Neural cell (in vitro differentiated cells): Measurements from ENCODE around the gene INPP4B. TPM values are rescaled to one million over a fixed set of nuclear protein-coding genes. Genes with fewer than 3 reads are reported as not detected.

Experiments used
- H2AFZ ChIP-seq: fragments of 200-600, 300-800 bp; sonication (generic), shearing (Covaris generic); 2 replicates; pipeline ENCODE4 v1.6.0; 2014; ENCODE audit warnings: low read depth, mild to moderate bottlenecking, antibody characterized with exemption, low read length, moderate library complexity
- H3F3A ChIP-seq: fragments of 200-600 bp; shearing (Covaris generic); 2 replicates; pipeline ENCODE4 v1.6.1; 2016; ENCODE audit warnings: mild to moderate bottlenecking, moderate library complexity, mixed read lengths, antibody characterized with exemption, low read length; ENCODE audit not compliant: insufficient read depth, poor library complexity, severe bottlenecking
- H3K27ac ChIP-seq: fragments of 200-600, 300-800 bp; sonication (generic), shearing (Covaris generic); 2 replicates; pipeline ENCODE4 v1.5.1; 2014; ENCODE audit warnings: mild to moderate bottlenecking, low read length, moderate library complexity
- H3K27me3 ChIP-seq: fragments of 300-800, 200-600 bp; sonication (generic), shearing (Covaris generic); 2 replicates; pipeline ENCODE4 v1.6.0; 2014; ENCODE audit warnings: mild to moderate bottlenecking, low read depth, low read length, moderate library complexity; ENCODE audit not compliant: insufficient read depth
- H3K36me3 ChIP-seq: fragments of 300-800, 200-600 bp; sonication (generic), shearing (Covaris generic); 2 replicates; pipeline ENCODE4 v1.5.1; 2014; ENCODE audit warnings: mild to moderate bottlenecking, antibody characterized with exemption, low read length, moderate library complexity; ENCODE audit not compliant: insufficient read depth
- H3K4me2 ChIP-seq: fragments of 300-800, 200-600 bp; sonication (generic), shearing (Covaris generic); 2 replicates; pipeline ENCODE4 v1.6.0; 2014; ENCODE audit warnings: mild to moderate bottlenecking, low read length
- H3K4me3 ChIP-seq: fragments of 300-800, 200-600 bp; sonication (generic), shearing (Covaris generic); 2 replicates; pipeline ENCODE4 v1.5.1; 2014; ENCODE audit warnings: mild to moderate bottlenecking, low read length, moderate library complexity
- H3K79me2 ChIP-seq: fragments of 200-600 bp; shearing (Covaris generic); replicated peaks from 2 replicates; pipeline ENCODE4 v1.6.0; 2014; ENCODE audit warnings: mild to moderate bottlenecking, low read length, moderate library complexity; ENCODE audit not compliant: insufficient read depth
- H3K9ac ChIP-seq: fragments of 300-800, 200-600 bp; sonication (generic), shearing (Covaris generic); 2 replicates; pipeline ENCODE4 v1.6.1; 2016; ENCODE audit warnings: mild to moderate bottlenecking, low read length, mixed read lengths
- H3K9me2 ChIP-seq: fragments of 200-600 bp; shearing (Covaris generic); 2 replicates; pipeline ENCODE4 v1.6.1; 2016; ENCODE audit warnings: mild to moderate bottlenecking, low read length, mixed read lengths; ENCODE audit not compliant: insufficient read depth
- H3K9me3 ChIP-seq: fragments of 200-600, 300-800 bp; sonication (generic), shearing (Covaris generic); 2 replicates; pipeline ENCODE4 v1.6.1; 2016; ENCODE audit warnings: mild to moderate bottlenecking, mixed run types, low read length, moderate library complexity, mixed read lengths
- H4K20me1 ChIP-seq: fragments of 200-600 bp; shearing (Covaris generic); 2 replicates; pipeline ENCODE4 v1.6.1; 2016; ENCODE audit warnings: mild to moderate bottlenecking, mixed run types; ENCODE audit not compliant: insufficient read depth
- CTCF ChIP-seq: fragments of 450-650 bp; IDR thresholded peaks from 2 replicates; pipeline ENCODE4 v1.5.1; 2014; ENCODE audit warnings: antibody characterized with exemption, mild to moderate bottlenecking, moderate library complexity; ENCODE audit not compliant: poor library complexity, severe bottlenecking
- EP300 ChIP-seq: fragments of 450-650 bp; conservative IDR thresholded peaks from 2 replicates; pipeline ENCODE4 v1.6.1; 2014; ENCODE audit warnings: antibody characterized with exemption, mild to moderate bottlenecking, moderate library complexity; ENCODE audit not compliant: poor library complexity, severe bottlenecking
- EZH2 ChIP-seq: fragments of 200-600, 300-800 bp; shearing (Covaris generic), sonication (generic); IDR thresholded peaks from 2 replicates; pipeline ENCODE4 v1.6.1; 2014; ENCODE audit warnings: antibody characterized with exemption, low read length, borderline replicate concordance, mild to moderate bottlenecking; ENCODE audit not compliant: insufficient read depth, poor library complexity, severe bottlenecking
- MXI1 ChIP-seq: fragments of 450-650 bp; conservative IDR thresholded peaks from 2 replicates; pipeline ENCODE4 v1.6.1; 2014; ENCODE audit warnings: antibody characterized with exemption, mild to moderate bottlenecking; ENCODE audit not compliant: poor library complexity, severe bottlenecking
- POLR2AphosphoS5 ChIP-seq: IDR thresholded peaks from 2 replicates; pipeline ENCODE4 v1.6.1; 2012
- RAD21 ChIP-seq: fragments of 450-650 bp; conservative IDR thresholded peaks from 2 replicates; pipeline ENCODE4 v1.6.1; 2014; ENCODE audit warnings: antibody characterized with exemption, mild to moderate bottlenecking, moderate library complexity
- SMC3 ChIP-seq: fragments of 450-650 bp; conservative IDR thresholded peaks from 2 replicates; pipeline ENCODE4 v1.6.1; 2014; ENCODE audit warnings: antibody characterized with exemption, mild to moderate bottlenecking, moderate library complexity; ENCODE audit not compliant: poor library complexity
- TAF1 ChIP-seq: IDR thresholded peaks from 2 replicates; pipeline ENCODE4 v1.6.1; 2012; ENCODE audit warnings: low read depth
- polyA plus RNA-seq: library from polyadenylated mRNA; depleted of rRNA; stranded (reverse); fragments of >200 nt; gene quantifications from 2 replicates; pipeline ENCODE4 v1.2.3, GENCODE V29; 2014
- TF ChIP-seq, protein P1 (sequence below): IDR thresholded peaks from 2 replicates; pipeline ENCODE4 v1.6.1; 2012; ENCODE audit warnings: borderline replicate concordance

INPP4B gene
- polyA plus RNA-seq, 1 donor from 2014 or later = 0.30 TPM

DNA sequence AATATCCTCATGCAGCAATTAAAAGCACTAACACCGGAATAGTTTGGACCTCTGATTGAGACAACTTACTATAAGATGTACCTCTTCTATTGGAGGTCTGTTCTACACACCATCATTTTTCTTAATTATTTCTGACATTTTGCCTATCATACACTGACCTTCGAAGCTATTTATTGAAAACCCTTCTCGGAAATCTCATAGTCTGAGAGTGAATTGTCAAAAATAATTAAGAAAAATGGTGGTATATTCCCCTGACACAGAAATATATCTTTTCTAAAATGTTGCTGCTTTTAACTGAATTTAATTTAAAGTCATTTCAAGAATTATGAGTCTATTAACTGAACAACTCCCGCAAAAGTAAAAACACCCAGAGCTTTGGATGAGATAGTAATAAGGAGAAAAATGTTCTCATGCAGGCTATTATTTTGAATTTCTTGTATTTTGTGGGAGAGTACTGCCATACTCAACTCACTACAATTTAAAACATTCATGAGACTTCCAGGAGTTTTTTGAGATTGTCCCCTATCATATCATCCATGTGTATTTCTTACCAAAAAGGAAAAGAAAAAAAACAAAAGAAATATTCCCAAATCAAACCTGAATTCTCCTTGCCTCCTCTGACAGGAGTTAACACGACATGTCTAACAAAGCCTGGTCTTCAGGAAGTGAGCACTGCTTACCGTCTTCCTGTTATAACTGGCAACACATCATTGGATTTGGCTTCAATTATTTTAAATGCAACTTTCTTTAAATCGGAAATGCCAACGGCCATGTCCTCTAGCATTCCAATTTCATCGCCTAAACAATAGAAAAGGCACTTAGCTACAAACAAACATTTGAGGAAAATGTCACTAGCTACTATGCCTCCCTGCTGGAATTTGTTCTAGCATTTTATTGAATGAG lies 724.4 kb downstream of the INPP4B start:
- Histone ChIP-seq H3K27me3 (no peaks in the 10 kb centered on the region), H3K36me3 (no peaks in the 10 kb centered on the region), H4K20me1 (no peaks in the 10 kb centered on the region), H3K27ac (no peak overlapping the region), H3K9me3 (no peaks in the 10 kb centered on the region), H3K9ac (no peak overlapping the region), H3K4me2 (no peak overlapping the region), H3K9me2 (no peaks in the 10 kb centered on the region), H3F3A (no peaks in the 10 kb centered on the region), H2AFZ (no peak overlapping the region), H3K4me3 (no peak overlapping the region), H3K79me2 (no peaks in the 10 kb centered on the region)
- TF ChIP-seq TAF1 = no peak

DNA sequence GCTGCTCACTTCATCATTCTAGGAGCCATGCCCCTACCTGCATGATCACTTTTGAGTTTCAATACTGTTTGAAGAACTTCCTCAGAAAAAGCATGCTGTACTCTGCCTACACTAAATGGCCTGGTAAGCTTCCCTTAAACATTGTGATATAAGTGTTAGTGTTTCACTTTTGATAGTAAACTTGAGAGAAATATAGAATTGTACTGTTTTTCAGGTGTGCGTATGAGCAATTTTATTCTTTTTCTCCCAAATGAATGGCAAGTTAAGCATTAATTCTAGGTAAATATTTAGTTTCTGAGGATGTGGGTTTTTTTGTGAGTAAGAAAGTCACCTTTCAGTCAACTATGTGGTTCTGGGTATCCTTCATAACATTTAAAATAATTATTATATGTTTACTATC lies 725.2 kb downstream of the INPP4B start:
- Histone ChIP-seq H3K4me2 (no peak overlapping the region), H2AFZ (no peak overlapping the region), H3K27ac (no peak overlapping the region), H3K79me2 (no peaks in the 10 kb centered on the region), H3K27me3 (no peaks in the 10 kb centered on the region), H3K36me3 (no peaks in the 10 kb centered on the region), H3F3A (no peaks in the 10 kb centered on the region), H3K9ac (no peak overlapping the region), H4K20me1 (no peaks in the 10 kb centered on the region), H3K9me3 (no peaks in the 10 kb centered on the region), H3K4me3 (no peak overlapping the region), H3K9me2 (no peaks in the 10 kb centered on the region)
- no peak for TF ChIP-seq RAD21
- no peak for TF ChIP-seq EZH2
- TF ChIP-seq, protein P1, sequence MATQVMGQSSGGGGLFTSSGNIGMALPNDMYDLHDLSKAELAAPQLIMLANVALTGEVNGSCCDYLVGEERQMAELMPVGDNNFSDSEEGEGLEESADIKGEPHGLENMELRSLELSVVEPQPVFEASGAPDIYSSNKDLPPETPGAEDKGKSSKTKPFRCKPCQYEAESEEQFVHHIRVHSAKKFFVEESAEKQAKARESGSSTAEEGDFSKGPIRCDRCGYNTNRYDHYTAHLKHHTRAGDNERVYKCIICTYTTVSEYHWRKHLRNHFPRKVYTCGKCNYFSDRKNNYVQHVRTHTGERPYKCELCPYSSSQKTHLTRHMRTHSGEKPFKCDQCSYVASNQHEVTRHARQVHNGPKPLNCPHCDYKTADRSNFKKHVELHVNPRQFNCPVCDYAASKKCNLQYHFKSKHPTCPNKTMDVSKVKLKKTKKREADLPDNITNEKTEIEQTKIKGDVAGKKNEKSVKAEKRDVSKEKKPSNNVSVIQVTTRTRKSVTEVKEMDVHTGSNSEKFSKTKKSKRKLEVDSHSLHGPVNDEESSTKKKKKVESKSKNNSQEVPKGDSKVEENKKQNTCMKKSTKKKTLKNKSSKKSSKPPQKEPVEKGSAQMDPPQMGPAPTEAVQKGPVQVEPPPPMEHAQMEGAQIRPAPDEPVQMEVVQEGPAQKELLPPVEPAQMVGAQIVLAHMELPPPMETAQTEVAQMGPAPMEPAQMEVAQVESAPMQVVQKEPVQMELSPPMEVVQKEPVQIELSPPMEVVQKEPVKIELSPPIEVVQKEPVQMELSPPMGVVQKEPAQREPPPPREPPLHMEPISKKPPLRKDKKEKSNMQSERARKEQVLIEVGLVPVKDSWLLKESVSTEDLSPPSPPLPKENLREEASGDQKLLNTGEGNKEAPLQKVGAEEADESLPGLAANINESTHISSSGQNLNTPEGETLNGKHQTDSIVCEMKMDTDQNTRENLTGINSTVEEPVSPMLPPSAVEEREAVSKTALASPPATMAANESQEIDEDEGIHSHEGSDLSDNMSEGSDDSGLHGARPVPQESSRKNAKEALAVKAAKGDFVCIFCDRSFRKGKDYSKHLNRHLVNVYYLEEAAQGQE = no peak
- no peak for TF ChIP-seq SMC3
- TF ChIP-seq CTCF = no peak
- no peak for TF ChIP-seq POLR2AphosphoS5
- no peak for TF ChIP-seq MXI1
- no peak for TF ChIP-seq TAF1
- TF ChIP-seq EP300 = no peak
